B cell (primary cell): ENCODE measurements around the gene TYSND1.

Experiments
- EZH2 ChIP-seq: IDR thresholded peaks from 2 replicates; pipeline ENCODE4 v1.6.1; 2012; ENCODE audit warnings: borderline replicate concordance, low read depth, mild to moderate bottlenecking, moderate library complexity, low read length; ENCODE audit not compliant: insufficient read depth, poor library complexity, severe bottlenecking
- TF ChIP-seq, protein P1 (sequence below): fragments of 200-600 bp; IDR thresholded peaks from one replicate; pipeline ENCODE4 v1.8.0; 2022; ENCODE audit warnings: antibody characterized with exemption, mild to moderate bottlenecking

DNA sequence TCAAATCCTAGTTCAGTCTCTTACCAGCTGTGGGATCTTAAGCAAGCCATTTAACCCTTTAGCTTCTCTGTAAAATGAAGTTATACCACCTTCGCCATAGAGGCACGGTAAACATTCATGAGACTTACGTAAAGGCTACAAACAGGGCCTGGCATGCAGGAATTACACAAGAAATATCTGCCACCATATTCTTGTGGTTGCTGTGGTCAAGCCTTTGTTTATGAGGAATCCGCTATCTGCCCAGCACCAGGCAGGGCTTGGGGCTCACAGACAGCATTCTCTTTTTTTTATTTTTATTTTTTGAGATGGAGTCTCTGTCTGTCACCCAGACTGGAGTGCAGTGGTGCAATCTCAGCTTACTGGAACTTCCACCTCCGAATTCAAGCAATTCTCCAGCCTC is 23.8 kb downstream of the TYSND1 start:
- TF ChIP-seq, protein P1, sequence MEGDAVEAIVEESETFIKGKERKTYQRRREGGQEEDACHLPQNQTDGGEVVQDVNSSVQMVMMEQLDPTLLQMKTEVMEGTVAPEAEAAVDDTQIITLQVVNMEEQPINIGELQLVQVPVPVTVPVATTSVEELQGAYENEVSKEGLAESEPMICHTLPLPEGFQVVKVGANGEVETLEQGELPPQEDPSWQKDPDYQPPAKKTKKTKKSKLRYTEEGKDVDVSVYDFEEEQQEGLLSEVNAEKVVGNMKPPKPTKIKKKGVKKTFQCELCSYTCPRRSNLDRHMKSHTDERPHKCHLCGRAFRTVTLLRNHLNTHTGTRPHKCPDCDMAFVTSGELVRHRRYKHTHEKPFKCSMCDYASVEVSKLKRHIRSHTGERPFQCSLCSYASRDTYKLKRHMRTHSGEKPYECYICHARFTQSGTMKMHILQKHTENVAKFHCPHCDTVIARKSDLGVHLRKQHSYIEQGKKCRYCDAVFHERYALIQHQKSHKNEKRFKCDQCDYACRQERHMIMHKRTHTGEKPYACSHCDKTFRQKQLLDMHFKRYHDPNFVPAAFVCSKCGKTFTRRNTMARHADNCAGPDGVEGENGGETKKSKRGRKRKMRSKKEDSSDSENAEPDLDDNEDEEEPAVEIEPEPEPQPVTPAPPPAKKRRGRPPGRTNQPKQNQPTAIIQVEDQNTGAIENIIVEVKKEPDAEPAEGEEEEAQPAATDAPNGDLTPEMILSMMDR = no peak
- no peak for TF ChIP-seq EZH2
